ENCODE measurements around the gene COX4I2.
"Not testable (repeated sequence)": the region's sequence is repeated elsewhere in the genome, so short reads cannot be mapped to it uniquely, and the experiment has no call there.

COX4I2 gene

DNA sequence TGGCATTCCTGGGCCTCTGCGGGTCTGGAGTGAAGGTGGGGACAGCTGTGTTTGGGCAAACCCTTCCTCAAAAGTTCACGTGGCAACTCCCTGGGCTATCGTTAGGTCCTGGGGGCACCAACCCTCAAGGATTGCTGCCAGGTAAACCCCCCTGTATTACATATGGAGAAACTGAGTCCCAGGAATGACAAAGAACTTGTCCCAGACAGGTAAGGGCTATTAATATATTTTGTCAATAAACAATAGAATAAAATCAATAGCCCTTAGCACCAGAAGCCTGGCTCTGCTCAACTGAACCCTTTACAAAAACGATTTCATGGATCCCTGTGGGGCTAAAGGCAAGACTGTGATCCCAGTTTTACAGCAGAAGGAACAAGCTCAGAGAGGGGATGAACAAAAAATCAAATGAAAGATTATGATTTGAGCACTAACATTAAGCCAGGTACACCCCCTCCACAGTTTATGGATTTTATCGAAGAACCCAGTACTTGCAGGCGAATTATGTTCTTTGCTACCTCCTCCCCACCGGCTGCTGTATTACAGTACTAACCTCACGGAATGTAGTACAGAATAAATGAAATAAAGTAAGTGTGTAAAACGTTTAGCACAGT is 30.0 kb upstream of the COX4I2 start:
- DNase-seq (ENCODE audit: low read depth in 2 of 2): no peak

DNA sequence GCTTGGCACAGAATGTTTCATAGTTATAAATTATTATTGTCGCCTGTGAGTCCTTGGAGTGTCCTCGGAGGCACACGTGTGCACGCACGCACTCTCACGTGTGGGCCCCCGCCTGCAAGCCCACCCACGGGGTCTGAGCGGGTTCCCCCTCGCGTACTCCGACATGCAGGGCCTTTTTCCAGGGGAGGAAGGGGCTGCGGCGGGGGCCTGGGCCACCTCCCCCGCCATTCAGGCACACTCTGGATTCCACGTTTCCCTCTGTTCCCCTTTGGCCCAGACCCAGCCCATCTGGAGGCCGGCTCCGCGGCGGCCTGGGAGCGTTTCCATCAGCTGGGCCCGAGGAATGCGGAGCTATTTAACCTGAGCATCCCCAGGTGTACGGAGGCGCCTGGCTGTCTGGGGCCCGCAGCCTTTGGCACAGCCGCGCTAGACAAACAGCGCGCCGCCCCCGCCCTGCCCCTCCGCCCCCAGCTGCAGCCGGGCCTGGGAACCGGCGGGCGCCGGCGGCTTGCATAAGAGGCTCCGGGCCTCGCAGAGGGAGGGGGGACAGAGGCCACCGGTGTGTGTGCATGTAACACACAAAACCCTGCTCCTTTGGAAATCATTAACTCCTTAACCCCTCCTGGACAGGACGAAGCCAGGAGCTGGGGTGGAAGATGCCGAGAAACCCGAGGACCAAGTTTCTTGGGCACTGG is 29.3 kb upstream of the COX4I2 start:
- DNase-seq (ENCODE audit: low read depth in 2 of 2): no peak

DNA sequence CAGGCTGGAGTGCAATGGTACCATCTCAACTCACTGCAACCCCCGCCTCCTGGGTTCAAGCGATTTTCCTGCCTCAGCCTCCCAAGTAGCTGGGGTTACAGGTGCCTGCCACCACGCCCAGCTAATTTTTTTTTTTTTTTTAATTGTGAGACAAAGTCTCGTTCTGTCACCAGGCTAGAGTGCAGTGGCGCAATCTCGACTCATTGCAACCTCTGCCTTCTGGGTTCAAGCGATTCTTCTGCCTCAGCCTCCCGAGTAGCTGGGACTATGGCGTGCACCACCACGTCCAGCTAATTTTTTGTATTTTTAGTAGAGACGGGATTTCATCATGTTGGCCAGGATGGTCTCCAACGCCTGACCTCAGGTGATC is 25.5 kb upstream of the COX4I2 start:
- not testable (repeated sequence) for DNase-seq (ENCODE audit: low read depth in 2 of 2)

DNA sequence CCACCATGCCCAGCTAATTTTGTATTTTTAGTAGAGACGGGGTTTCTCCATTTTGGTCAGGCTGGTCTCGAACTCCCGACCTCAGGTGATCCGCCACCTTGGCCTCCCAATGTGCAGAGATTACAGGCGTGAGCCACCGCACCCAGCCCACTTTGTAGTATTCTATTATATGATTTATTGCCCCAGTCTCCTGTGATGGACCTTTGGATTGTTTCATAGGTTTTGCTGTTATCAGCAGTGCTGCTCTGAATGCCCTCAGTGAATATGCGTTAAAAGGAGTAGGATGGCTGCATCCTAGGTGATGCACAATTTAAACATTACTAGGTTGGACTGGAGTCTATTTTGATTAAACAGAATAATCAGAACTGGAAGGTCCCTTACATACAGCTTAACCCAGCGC is 22.3 kb upstream of the COX4I2 start:
- no peak for DNase-seq (ENCODE audit: low read depth in 2 of 2)

GRCh38 chr20:31617432-31618104 is 20.1 kb upstream of the COX4I2 start:
- DNase-seq (ENCODE audit: low read depth in 2 of 2): no peak

GRCh38 chr20:31620246-31620645 is 17.5 kb upstream of the COX4I2 start:
- no peak for DNase-seq (ENCODE audit: low read depth in 2 of 2)

- not testable (repeated sequence) for DNase-seq (ENCODE audit: low read depth in 2 of 2)
Measured at GRCh38 chr20:31623123-31623505, 14.6 kb upstream of the COX4I2 start.

DNA sequence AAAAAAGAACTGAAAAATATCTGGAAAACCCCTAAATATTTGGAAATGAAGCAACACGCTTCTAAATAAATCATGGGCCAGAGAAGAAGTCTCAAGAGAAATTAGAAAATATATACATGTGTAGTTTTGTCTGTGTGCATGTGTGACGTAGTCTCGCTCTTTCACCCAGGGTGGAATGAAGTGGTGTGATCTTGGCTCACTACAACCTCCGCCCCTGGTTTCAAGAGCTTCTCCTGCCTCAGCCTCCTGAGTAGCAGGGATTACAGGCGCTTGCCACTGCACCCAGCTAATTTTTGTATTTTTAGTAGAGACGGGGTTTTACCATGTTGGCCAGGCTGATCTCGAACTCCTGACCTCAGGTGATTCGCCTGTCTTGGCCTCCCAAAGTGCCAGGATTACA is 11.2 kb upstream of the COX4I2 start:
- DNase-seq (ENCODE audit: low read depth in 2 of 2): not testable (repeated sequence)

- DNase-seq (ENCODE audit: low read depth in 2 of 2): not testable (repeated sequence)
Measured at GRCh38 chr20:31628057-31628456, 9.7 kb upstream of the COX4I2 start.

GRCh38 chr20:31630187-31630790 is 7.4 kb upstream of the COX4I2 start:
- no peak for DNase-seq (ENCODE audit: low read depth in 2 of 2)

GRCh38 chr20:31632548-31633338 is 5.0 kb upstream of the COX4I2 start:
- no peak for DNase-seq (ENCODE audit: low read depth in 2 of 2)

DNA sequence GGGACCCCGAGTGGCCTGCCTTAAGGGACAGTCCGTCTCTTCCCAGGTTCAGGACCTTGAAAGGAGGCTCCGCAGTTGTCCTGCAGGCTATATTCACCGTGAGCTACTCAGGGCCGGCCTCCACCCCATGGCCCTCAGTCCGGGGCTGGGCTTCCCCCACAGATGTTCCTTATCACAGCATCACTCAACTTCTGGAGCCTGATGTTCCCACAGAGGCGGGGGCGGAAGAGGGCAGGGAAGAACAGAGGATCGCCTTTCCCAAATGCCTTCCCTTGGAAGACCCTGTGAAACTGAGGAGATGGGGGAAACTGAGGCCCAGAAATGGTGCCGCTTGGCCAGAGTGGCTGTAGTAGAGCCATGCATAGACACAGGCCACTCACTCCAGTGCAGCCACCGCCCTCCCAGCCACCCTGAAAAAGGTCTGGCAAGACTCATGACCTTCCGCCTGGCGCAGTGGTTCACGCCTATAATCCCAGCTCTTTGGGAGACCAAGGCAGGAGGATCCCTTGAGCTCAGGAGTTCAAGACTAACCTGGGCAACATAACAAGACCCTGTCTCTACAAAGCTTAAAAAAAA is 4.3 kb upstream of the COX4I2 start:
- no peak for DNase-seq (ENCODE audit: low read depth in 2 of 2)

DNA sequence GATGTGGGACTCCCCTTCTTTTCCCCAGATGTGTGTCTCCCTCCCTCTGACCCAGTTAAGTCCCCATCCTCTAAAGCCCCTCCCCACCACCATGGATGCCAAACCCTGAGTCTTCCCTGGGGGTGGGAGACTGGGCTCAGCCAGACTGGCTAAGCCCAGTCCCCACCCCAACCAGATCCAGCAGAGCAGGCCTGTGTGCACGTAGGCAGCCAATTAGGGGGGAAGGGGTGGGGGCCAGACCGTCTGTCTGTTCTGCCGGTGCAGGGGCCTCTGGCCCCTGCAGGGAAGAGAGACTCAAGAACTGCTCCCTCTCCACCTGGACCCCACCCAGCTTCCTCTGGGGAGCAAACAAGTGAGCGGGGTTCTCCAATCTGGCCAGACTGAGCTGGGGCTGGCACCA is 605 bp downstream of the COX4I2 start:
- DNase-seq (ENCODE audit: low read depth in 2 of 2): no peak

DNA sequence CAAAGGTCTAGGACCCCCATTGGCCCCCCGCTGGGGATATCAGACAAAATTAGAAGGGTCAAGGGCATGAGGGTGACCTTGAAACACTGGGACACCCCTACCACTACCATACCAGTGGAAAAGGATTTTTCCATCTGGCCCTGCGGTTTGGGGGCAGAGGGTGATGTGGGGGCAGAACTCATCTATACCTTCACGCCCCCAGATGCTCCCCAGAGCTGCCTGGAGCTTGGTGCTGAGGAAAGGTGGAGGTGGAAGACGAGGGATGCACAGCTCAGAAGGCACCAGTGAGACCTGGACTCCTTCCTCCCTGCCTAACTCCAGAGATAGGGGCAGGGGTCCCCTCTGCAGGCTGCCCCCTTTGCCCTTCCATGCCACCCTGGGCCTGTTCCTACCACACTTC is 1.1 kb downstream of the COX4I2 start:
- DNase-seq (ENCODE audit: low read depth in 2 of 2): no peak

DNA sequence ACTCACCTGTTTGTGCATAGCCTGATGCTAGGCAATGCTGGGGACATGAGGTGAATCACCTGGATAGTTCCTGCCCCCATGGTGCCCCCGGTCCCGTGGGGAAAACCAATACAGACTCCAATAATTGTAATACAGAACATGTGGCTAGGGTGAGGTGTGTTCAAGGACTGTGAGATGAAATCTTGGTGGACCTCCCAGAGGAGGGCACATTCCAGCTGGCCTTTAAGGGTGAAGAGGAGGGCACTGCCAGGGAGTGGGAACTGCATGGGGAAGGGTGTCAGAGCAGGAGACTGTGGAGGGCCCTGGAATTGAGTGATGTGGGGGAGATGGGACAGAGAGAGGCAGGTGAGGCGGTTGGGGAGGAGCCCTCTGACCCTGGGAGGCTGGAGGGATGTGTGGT is 2.5 kb downstream of the COX4I2 start:
- DNase-seq (ENCODE audit: low read depth in 2 of 2): no peak

DNA sequence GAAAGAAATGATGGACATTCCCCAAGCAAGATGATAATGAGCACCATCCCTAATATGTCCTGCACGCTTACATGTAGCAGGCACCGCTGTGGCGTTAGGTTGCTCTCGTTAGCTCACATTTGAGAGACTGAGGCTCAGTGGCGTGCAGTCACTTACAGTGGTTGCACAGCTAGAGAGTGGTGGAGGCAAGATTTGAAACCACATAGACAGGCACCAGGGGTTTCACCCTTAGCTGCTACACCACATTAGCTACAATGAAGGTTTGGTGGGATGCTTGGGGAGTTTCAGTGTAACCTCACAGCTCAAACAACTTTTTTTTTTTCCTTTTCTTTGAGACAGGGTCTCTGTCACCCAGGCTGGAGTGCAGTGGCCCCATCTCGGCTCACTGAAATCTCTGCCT is 3.7 kb downstream of the COX4I2 start:
- no peak for DNase-seq (ENCODE audit: low read depth in 2 of 2)

DNA sequence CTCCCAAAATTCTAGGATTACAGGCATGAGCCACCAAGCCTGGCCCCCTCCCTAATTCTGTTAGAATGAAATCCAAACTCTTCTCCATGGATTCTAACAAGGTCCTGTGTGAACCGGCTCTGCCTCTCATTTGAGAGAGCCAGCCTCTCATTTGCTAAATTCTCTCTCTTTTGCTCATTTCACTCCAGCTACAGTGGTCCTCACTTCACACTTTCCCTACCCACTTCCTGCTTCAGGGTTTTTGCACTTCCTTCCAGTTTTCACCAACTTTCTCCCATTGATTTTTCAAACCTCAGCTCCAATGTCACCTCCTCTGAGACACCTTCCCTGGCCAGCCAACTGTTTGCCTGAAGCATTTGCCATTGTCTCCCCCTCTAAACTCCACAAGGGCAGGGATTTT is 5.1 kb downstream of the COX4I2 start:
- no peak for DNase-seq (ENCODE audit: low read depth in 2 of 2)

GRCh38 chr20:31643522-31643921 is 5.8 kb downstream of the COX4I2 start:
- DNase-seq (ENCODE audit: low read depth in 2 of 2): no peak

GRCh38 chr20:31644701-31645100 is 7.0 kb downstream of the COX4I2 start:
- no peak for DNase-seq (ENCODE audit: low read depth in 2 of 2)

DNA sequence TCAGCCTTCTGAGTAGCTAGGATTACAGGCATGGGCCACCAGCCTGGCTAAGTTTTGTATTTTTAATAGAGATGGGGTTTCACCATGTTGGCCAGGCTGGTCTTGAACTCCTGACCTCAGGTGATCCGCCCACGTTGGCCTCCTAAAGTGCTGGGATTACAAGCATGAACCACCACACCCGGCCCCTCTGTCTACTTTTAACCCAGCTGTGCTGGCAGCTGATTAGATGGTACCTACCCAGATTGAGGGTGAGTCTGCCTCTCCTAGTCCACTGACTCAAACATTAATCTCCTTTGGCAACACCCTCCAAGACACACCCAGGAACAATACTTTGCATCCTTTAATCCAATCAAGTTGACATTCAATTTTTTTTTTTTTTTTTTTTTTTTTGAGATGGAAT is 10.4 kb downstream of the COX4I2 start:
- not testable (repeated sequence) for DNase-seq (ENCODE audit: low read depth in 2 of 2)

- DNase-seq (ENCODE audit: low read depth in 2 of 2): peak; percentile 29 to 34
Measured at GRCh38 chr20:31652917-31653396, 15.2 kb downstream of the COX4I2 start.

- DNase-seq (ENCODE audit: low read depth in 2 of 2): no peak
Measured at GRCh38 chr20:31653561-31653960, 15.8 kb downstream of the COX4I2 start.
